ENCODE measurements around the gene OIP5. TPM values are rescaled to one million over a fixed set of nuclear protein-coding genes. Genes with fewer than 3 reads are reported as not detected.
"Not testable (repeated sequence)": the region's sequence is repeated elsewhere in the genome, so short reads cannot be mapped to it uniquely, and the experiment has no call there.

Gene OIP5
- not detected for total RNA-seq
- long read RNA-seq: 0 reads

DNA sequence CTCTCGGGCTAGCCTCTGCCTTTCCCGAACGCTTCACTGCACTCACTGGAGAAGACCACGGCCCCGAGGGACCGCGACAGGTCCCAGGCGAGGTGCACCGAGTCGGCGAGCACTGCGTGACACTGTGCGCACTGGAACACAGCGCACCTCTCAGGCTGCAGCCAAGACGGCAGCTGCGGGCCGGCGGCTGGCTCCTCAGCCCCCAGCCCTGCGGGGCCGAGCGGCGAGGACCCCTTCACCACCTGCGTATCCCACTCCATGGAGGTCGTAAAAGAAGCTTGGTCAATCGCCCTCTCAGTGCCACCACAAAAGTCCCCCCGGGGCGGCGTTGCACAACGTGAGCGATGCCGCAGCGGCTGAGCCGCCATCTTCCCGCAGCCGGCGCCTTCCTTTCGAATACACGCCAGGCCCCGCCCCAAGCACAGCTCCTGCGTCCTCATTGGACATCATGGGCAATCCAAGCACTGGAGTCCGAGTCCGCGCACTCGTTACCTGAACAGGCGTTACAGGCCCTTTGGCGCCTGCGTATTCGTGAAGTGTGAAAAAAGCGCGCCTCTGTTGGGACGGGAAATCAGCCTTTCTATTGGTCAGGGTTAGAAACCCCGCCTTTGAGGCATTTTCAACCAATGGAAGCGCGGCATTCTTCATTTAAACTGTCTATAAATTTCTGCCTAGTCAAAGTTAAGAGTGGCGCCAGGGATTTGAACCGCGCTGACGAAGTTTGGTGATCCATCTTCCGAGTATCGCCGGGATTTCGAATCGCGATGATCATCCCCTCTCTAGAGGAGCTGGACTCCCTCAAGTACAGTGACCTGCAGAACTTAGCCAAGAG, at the start of gene OIP5, which contains the start of gene NUSAP1:
TSS of gene OIP5 (minus strand) at position 398 of the 832 bp plus-strand sequence. CDS start at position 368, 30 bp downstream.
TSS of gene NUSAP1 (plus strand) at position 688 of the 832 bp plus-strand sequence. CDS start at position 765, 77 bp downstream.
- intact Hi-C loops (cut with DNase I): loop anchor here (10.0 kb wide), 1 partner anchor 218 kb away; the partner anchor contains the start of gene INO80
- peak; percentile 99 for ATAC-seq (ENCODE audit: poor library complexity)
- peak; percentile 99 for DNase-seq

GRCh38 chr15:41377978-41378377, 45.6 kb upstream of the OIP5 start:
- ATAC-seq (ENCODE audit: poor library complexity) (no peak), DNase-seq (no peak)
- intact Hi-C loops (cut with DNase I): no loop called here

GRCh38 chr15:41367418-41367817, 35.0 kb upstream of the OIP5 start:
- ATAC-seq (ENCODE audit: poor library complexity) (peak; percentile 75), DNase-seq (no peak)

GRCh38 chr15:41354371-41354770, 22.0 kb upstream of the OIP5 start:
- intact Hi-C loops (cut with DNase I): no loop called here
- DNase-seq: no peak
- ATAC-seq (ENCODE audit: poor library complexity): no peak

More at GRCh38 chr15:41367418-41367817, 35.0 kb upstream of the OIP5 start:
- intact Hi-C loops (cut with DNase I): no loop called here

DNA sequence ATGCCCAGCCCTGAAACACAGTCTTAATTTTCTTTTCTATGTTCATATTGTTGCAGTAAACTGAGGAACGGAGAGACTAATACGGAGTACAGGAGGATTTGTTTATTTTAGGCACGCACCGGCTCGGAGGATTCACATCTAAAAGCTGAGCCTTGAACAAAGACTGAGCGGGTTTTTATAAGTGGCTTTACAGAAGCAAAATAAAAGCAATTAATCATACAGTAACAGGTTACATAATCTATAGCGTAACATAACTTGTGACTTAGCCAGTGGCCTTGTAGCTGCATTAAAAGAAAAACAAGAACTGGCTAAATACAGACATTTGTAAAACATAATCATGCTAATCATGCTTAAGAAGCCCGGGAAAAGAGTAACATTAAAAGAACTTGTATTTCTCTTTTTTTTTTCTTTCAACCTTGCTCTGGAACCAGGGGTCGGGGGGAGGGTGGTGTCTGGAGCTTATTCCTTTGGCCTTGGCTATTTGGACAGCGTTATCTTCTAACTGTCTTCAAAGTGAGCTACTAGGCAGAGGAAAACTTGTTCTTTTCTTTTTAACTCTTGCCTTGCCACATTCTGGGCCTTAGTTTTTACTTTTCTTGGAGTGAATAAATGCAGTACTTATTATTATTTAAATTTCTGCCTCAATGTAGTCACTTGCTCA, 17.8 kb upstream of the OIP5 start:
- intact Hi-C loops (cut with DNase I): no loop called here
- ATAC-seq (ENCODE audit: poor library complexity) (no peak), DNase-seq (no peak)

- DNase-seq: no peak
- ATAC-seq (ENCODE audit: poor library complexity): no peak
- intact Hi-C loops (cut with DNase I): no loop called here
Measured at GRCh38 chr15:41347236-41347635, 14.8 kb upstream of the OIP5 start.

DNA sequence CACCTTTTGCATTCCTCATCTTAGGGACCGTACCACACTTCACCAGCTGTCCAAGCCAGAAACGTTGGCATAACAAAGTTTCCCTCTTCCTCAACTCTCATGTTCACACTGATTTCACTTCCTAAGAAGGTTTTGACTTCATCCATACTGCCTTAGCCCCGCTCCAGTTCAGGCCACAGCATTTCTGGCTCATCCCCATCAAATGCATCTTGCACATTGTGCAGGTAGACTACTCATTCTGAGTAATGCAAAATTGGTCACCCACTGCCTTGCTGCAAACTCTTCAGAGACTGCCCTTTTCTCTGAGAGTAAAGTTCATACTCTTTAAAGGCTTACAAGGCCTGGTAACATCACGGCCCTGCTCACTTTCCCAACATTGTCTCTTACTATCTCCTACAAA, 9.1 kb upstream of the OIP5 start:
- ATAC-seq (ENCODE audit: poor library complexity) (no peak), DNase-seq (no peak)
- intact Hi-C loops (cut with DNase I): no loop called here

DNA sequence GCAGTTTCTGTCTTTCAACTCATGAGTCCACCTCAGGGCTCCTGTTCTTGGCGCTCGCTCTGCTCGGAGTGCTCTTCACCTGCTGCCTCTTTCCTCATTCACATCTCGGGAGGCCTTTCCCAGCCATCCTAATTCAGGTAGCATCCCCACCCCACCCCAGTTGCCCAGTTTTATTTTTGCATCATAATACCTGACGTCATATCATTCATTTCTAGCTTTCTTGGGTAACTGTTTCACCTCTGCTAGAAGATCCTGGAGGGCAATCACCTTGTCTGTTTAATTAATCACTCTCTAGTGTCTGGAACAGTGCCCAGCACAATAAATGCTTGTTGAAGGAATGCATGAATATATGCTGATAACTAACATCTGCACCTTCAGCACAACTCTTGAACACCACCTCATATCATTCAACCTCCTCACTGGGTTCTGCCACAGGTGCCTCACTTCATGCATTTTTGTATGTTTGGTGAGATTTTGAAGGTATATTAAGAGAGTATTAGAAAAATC, 7.9 kb upstream of the OIP5 start:
- DNase-seq: no peak
- no peak for ATAC-seq (ENCODE audit: poor library complexity)
- intact Hi-C loops (cut with DNase I): no loop called here

GRCh38 chr15:41337631-41338522, 5.5 kb upstream of the OIP5 start:
- intact Hi-C loops (cut with DNase I): loop anchor here (10.0 kb wide), 1 partner anchor 223 kb away; the partner anchor contains the start of gene INO80
- no peak for ATAC-seq (ENCODE audit: poor library complexity)
- DNase-seq: no peak

- intact Hi-C loops (cut with DNase I): loop anchor here (10.0 kb wide), 1 partner anchor 222 kb away; the partner anchor contains the start of gene INO80
- DNase-seq (no peak), ATAC-seq (ENCODE audit: poor library complexity) (no peak)
Measured at GRCh38 chr15:41337047-41337446, 4.7 kb upstream of the OIP5 start.

GRCh38 chr15:41336549-41336948, 4.2 kb upstream of the OIP5 start:
- DNase-seq: no peak
- no peak for ATAC-seq (ENCODE audit: poor library complexity)
- intact Hi-C loops (cut with DNase I): loop anchor here (10.0 kb wide), 1 partner anchor 222 kb away; the partner anchor contains the start of gene INO80

DNA sequence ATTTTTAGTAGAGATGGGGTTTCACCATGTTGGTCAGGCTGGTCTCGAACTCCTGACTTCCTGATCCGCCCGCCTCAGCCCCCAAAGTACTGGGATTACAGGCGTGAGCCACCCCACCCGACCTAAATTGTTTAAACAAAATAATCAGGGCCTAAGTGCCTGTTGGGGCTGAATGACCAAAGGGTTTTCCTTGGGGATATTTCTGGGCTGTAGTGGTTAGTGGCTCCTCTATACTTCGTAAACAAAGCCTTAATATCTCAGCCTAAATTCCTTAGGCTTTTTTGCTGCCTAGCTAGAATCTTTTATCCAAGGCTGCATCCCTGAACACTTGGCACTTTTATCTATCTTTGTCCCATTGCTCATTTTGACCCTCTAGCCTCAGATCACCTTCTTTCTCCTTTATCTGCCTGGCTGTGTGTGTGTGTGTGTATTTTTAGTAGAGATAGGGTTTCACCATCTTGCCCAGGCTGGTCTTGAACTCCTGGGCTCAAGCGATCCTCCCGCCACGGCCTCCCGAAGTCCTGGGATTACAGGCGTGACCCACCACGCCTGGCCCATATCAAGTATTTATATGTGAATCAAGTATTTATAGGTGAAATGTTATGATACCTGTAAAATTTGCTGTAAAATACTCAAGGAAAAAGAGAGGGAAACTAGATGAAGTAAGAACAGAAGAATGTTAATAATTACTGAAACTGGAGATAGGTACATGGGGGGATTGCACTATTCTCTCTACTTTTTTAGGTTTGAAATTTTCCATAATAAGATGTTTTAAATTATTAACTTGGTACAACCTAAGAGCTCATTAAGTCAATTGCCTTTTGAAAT, 2.1 kb upstream of the OIP5 start:
- ATAC-seq (ENCODE audit: poor library complexity): no peak
- intact Hi-C loops (cut with DNase I): loop anchor here (10.0 kb wide), 1 partner anchor 220 kb away; the partner anchor contains the start of gene INO80
- DNase-seq: no peak

DNA sequence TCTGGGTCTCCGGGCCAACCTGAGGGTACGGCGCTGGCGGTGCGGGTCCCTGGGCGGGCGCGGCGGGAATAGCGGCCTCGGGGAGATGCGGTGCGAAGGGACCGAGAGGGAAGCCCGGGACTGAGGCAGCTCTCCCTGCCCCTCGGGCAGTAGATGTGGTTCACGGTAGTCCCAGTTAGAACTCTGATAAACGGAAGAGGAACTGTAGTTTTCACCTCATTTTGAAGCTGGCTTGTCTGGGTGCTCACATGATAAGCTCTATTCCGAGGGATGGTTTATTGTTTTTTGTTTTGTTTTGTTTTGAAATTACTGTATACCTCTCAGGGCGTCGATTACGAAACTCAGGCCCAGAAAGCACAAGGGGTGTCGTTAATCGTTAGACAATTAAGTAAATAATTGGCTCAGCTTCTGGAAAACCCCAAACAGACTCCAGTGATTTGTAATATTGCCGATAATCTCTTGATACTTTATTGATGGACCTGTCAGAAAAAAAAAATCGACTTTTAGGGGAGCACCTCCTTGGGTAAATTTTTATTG, 703 bp upstream of the OIP5 start:
- ATAC-seq (ENCODE audit: poor library complexity) (peak; percentile 22), DNase-seq (no peak)
- intact Hi-C loops (cut with DNase I): loop anchor here (10.0 kb wide), 1 partner anchor 218 kb away; the partner anchor contains the start of gene INO80

DNA sequence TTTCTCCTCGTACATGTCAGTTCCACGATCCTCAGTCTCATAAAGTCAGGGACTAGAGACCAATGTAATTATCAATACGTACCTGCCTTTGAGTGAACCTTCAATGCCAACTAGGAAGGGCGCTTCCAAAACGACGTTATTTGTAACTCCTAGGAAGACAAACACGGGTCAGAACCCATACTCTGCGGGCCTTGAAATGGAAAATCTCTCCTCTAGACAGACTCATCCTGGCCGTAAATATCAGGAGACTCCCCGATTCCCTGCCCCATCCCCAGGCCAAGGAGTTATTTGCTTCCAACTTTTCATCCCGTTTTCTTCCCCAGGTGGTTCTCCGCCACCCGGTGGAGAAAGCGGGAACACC, 578 bp downstream of the OIP5 start:
- intact Hi-C loops (cut with DNase I): loop anchor here (10.0 kb wide), 1 partner anchor 217 kb away; the partner anchor contains the start of gene INO80
- no peak for ATAC-seq (ENCODE audit: poor library complexity)
- no peak for DNase-seq

GRCh38 chr15:41331281-41331680, 1.1 kb downstream of the OIP5 start:
- intact Hi-C loops (cut with DNase I): loop anchor here (10.0 kb wide), 1 partner anchor 216 kb away; the partner anchor contains the start of gene INO80
- ATAC-seq (ENCODE audit: poor library complexity): no peak

GRCh38 chr15:41323611-41324010, 8.8 kb downstream of the OIP5 start:
- ATAC-seq (ENCODE audit: poor library complexity): no peak
- no peak for DNase-seq
- intact Hi-C loops (cut with DNase I): no loop called here

More at GRCh38 chr15:41331281-41331680, 1.1 kb downstream of the OIP5 start:
- no peak for DNase-seq

GRCh38 chr15:41320805-41321330, 11.5 kb downstream of the OIP5 start:
- intact Hi-C loops (cut with DNase I); ATAC-seq (ENCODE audit: poor library complexity); DNase-seq: not testable (repeated sequence)
